ENCODE results near the gene NDUFAF7. TPM values are rescaled to one million over a fixed set of nuclear protein-coding genes. Genes with fewer than 3 reads are reported as not detected.

Gene NDUFAF7
- total RNA-seq, 4 donors from 2014 or later: 1.9 to 21.6 (median 16.5) TPM

DNA sequence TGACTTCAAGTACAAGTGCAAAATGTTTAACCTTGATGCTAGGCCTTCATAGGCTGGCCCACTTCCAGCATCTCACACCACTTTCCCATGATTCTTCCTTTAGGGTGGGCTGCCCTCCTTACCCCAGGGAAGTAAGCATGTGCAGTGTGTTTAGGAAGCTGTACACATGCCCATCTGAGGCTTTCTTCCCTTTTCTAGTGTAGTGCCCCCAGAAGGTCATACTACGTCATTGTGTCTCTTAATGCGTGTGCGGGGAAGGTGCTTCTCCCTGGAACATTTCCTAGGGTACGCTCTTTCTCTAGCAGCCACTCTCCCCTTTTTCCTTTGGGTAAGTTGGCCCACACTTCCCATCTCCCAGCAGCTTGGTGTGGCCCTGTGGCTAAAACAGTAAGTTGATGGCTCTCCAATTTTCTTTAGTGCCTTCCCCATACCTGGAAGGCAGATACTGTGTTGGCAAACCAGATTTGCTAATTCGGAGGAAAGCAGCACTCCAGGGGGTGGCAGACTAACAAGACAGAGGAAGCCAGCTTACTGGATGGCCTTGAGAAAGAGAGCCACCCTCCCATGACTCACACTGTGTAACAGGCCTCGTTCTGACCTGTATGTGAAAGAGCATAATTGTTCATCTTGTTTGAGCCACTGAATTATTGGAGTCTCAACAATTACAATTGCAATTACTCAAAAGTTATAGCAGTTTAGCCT, 41.9 kb upstream of the NDUFAF7 start:
- Histone ChIP-seq H3K36me3 (no peaks in the 10 kb centered on the region), H3K27ac (no peak overlapping the region), H3K4me1 (no peaks in the 10 kb centered on the region), H3K9me3 (no peaks in the 10 kb centered on the region), H3K4me3 (no peak overlapping the region), H3K27me3 (no peaks in the 10 kb centered on the region)
- in situ Hi-C loops (cut with MboI; ENCODE audit: low pct_ligation_motif_present in 1 of 4, low pct_unique_long_range_greater_than_20kb in 1 of 4, low sequenced_read_pairs in 3 of 4) (no loop called here), intact Hi-C loops (cut with DNase I; ENCODE audit: low total_unique reads) (no loop called here)
- no peak for DNase-seq
- WGBS, 2 donors (ENCODE audit: low coverage in 1 of 2): 71 to 80% methylated on average over 5 to 6 of the region's 6 CpGs
- no peak for TF ChIP-seq EP300 (IDR thresholded peaks at IDR 0.05; ENCODE audit: low read depth)
- TF ChIP-seq, protein P1, sequence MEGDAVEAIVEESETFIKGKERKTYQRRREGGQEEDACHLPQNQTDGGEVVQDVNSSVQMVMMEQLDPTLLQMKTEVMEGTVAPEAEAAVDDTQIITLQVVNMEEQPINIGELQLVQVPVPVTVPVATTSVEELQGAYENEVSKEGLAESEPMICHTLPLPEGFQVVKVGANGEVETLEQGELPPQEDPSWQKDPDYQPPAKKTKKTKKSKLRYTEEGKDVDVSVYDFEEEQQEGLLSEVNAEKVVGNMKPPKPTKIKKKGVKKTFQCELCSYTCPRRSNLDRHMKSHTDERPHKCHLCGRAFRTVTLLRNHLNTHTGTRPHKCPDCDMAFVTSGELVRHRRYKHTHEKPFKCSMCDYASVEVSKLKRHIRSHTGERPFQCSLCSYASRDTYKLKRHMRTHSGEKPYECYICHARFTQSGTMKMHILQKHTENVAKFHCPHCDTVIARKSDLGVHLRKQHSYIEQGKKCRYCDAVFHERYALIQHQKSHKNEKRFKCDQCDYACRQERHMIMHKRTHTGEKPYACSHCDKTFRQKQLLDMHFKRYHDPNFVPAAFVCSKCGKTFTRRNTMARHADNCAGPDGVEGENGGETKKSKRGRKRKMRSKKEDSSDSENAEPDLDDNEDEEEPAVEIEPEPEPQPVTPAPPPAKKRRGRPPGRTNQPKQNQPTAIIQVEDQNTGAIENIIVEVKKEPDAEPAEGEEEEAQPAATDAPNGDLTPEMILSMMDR (IDR thresholded peaks at IDR 0.05): no peak

DNA sequence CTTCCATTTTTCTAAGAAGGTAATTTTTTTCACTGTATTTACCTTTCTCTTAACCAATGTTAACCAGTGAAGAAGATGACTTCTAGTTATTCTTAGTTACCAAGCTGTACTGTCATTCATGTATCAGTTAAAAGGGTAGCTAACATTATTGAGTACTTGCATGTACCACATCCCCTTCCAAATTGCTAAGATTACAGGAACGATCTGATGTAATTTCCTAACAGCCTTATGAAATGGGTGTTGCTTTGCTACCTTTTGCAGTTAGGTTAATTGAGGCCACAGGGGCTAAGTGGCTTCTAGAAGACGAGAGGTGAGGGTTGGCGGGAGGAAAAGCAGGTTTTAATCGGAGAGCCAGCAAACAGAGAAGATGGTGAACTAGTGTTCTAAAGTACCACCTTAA, 41.2 kb upstream of the NDUFAF7 start:
- Histone ChIP-seq H3K9me3 (no peaks in the 10 kb centered on the region), H3K4me3 (no peak overlapping the region), H3K4me1 (no peaks in the 10 kb centered on the region), H3K27ac (no peak overlapping the region), H3K36me3 (no peaks in the 10 kb centered on the region), H3K27me3 (no peaks in the 10 kb centered on the region)
- in situ Hi-C loops (cut with MboI; ENCODE audit: low pct_ligation_motif_present in 1 of 4, low pct_unique_long_range_greater_than_20kb in 1 of 4, low sequenced_read_pairs in 3 of 4) (no loop called here), intact Hi-C loops (cut with DNase I; ENCODE audit: low total_unique reads) (no loop called here)
- 70 to 87% methylated on average over 2 to 4 of the region's 4 CpGs for WGBS, 2 donors (ENCODE audit: low coverage in 1 of 2)
- TF ChIP-seq POLR2A (IDR thresholded peaks at IDR 0.05) (no peak), POLR2AphosphoS5 (IDR thresholded peaks at IDR 0.05) (no peak), EP300 (IDR thresholded peaks at IDR 0.05; ENCODE audit: low read depth) (no peak)
- TF ChIP-seq, protein P1 (IDR thresholded peaks at IDR 0.05): no peak
- DNase-seq: no peak

DNA sequence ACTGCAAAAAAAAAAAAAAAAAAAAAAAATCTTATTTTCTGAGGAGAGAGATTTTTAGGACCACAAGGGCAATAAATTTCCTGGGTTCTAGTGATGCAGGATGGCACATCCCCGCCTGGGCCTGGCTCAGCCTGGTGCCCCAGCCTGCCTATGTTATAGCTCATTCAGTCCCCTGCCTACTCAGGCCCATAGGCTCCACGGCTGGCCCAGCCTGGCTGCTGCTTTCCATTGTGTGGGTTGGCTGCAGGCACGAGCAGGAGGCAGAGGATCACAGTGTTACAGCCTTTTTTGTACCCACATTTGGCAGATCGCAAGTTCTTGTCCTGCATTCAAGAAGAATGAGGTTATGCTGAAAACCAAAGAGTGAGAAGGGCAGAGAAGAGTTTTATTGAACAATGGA, 40.2 kb upstream of the NDUFAF7 start:
- TF ChIP-seq POLR2A (IDR thresholded peaks at IDR 0.05): no peak
- TF ChIP-seq, protein P1 (IDR thresholded peaks at IDR 0.05): no peak
- TF ChIP-seq EP300 (IDR thresholded peaks at IDR 0.05; ENCODE audit: low read depth): no peak
- TF ChIP-seq POLR2AphosphoS5 (IDR thresholded peaks at IDR 0.05): no peak
- Histone ChIP-seq H3K4me1 (peaks cover 0 to 4% (median 2%) of the 10 kb centered on the region in 4 donors), H3K27me3 (no peaks in the 10 kb centered on the region), H3K9me3 (no peaks in the 10 kb centered on the region), H3K4me3 (no peak overlapping the region), H3K36me3 (no peaks in the 10 kb centered on the region), H3K27ac (no peak overlapping the region)
- no peak for DNase-seq
- in situ Hi-C loops (cut with MboI; ENCODE audit: low pct_ligation_motif_present in 1 of 4, low pct_unique_long_range_greater_than_20kb in 1 of 4, low sequenced_read_pairs in 3 of 4) (no loop called here), intact Hi-C loops (cut with DNase I; ENCODE audit: low total_unique reads) (no loop called here)
- WGBS, 2 donors (ENCODE audit: low coverage in 1 of 2): 69 to 79% methylated on average over 2 to 4 of the region's 4 CpGs

DNA sequence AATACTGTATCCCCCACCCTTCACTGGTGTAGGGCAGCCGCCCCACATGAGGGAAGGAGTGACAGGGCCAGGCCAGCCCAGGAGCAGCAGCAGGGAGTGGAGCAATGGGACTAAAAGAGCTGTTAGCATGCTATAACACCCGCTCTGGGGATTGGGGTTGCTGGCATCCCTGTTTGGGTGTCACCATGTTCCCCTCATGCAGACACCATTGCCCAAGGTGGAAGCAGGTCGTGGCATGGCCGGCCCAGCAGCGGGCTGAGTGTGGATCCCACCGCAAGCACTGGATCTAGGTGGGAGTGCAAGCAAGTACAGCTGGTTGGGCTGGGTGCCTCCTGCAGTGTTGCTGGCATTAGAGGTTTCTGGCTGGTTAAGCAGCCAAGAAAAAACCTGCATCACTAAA, 39.7 kb upstream of the NDUFAF7 start:
- WGBS, 2 donors (ENCODE audit: low coverage in 1 of 2): 79% methylated on average over 6 of the region's 6 CpGs; no CpG with 5 or more reads in 1 of the 2 donors
- no peak for TF ChIP-seq POLR2A (IDR thresholded peaks at IDR 0.05)
- TF ChIP-seq EP300 (IDR thresholded peaks at IDR 0.05; ENCODE audit: low read depth): no peak
- TF ChIP-seq, protein P1 (IDR thresholded peaks at IDR 0.05): no peak
- TF ChIP-seq POLR2AphosphoS5 (IDR thresholded peaks at IDR 0.05): no peak
- no peak for DNase-seq
- no peaks in the 10 kb centered on the region for H3K27me3 ChIP-seq
- in situ Hi-C loops (cut with MboI; ENCODE audit: low pct_ligation_motif_present in 1 of 4, low pct_unique_long_range_greater_than_20kb in 1 of 4, low sequenced_read_pairs in 3 of 4): no loop called here
- H3K36me3 ChIP-seq: no peaks in the 10 kb centered on the region
- no peak overlapping the region for H3K27ac ChIP-seq
- peaks cover 0 to 4% (median 2%) of the 10 kb centered on the region in 4 donors for H3K4me1 ChIP-seq
- H3K9me3 ChIP-seq: no peaks in the 10 kb centered on the region
- intact Hi-C loops (cut with DNase I; ENCODE audit: low total_unique reads): no loop called here
- H3K4me3 ChIP-seq: no peak overlapping the region

Data from transverse colon (tissue), 4 donors.